DOHH2 (cell line): ENCODE results near the gene PHRF1.

ENCODE experiments used
- H3F3A ChIP-seq: fragments of 200-600 bp; sonication (generic), shearing (Covaris generic); 2 replicates; pipeline ENCODE4 v1.6.0; 2016; ENCODE audit warnings: antibody characterized with exemption, mild to moderate bottlenecking; ENCODE audit not compliant: control insufficient read depth, insufficient read depth
- H3K27ac ChIP-seq: fragments of 200-600 bp; sonication (generic); 2 replicates; pipeline ENCODE4 v1.5.1; 2014; ENCODE audit warnings: low read depth, mild to moderate bottlenecking, low read length, moderate library complexity
- H3K27me3 ChIP-seq: fragments of 200-600 bp; sonication (generic); 2 replicates; pipeline ENCODE4 v1.6.1; 2014; ENCODE audit warnings: mild to moderate bottlenecking, low read length, mixed read lengths; ENCODE audit not compliant: control insufficient read depth
- H3K36me3 ChIP-seq: fragments of 200-600 bp; sonication (generic); 2 replicates; pipeline ENCODE4 v1.6.1; 2014; ENCODE audit warnings: mild to moderate bottlenecking, low read length, moderate library complexity, mixed read lengths; ENCODE audit not compliant: control insufficient read depth
- H3K4me1 ChIP-seq: fragments of 200-600 bp; sonication (generic); 2 replicates; pipeline ENCODE4 v1.6.1; 2014; ENCODE audit warnings: mild to moderate bottlenecking, low read length, mixed read lengths; ENCODE audit not compliant: control insufficient read depth
- H3K4me2 ChIP-seq: fragments of 200-600 bp; sonication (generic); 2 replicates; pipeline ENCODE4 v1.6.0; 2014; ENCODE audit warnings: mild to moderate bottlenecking, low read length, moderate library complexity
- H3K4me3 ChIP-seq: fragments of 200-600 bp; sonication (generic); 2 replicates; pipeline ENCODE4 v1.5.1; 2014; ENCODE audit warnings: mild to moderate bottlenecking, low read length, mixed read lengths
- H3K79me2 ChIP-seq: fragments of 200-600 bp; sonication (generic); 2 replicates; pipeline ENCODE4 v1.6.1; 2014; ENCODE audit warnings: mild to moderate bottlenecking, low read length, mixed read lengths; ENCODE audit not compliant: control insufficient read depth
- H3K9me2 ChIP-seq: fragments of 200-600 bp; sonication (generic); replicated peaks from 2 replicates; pipeline ENCODE4 v1.6.1; 2014; ENCODE audit warnings: mild to moderate bottlenecking, low read length, mixed read lengths; ENCODE audit not compliant: control insufficient read depth
- H3K9me3 ChIP-seq: fragments of 200-600 bp; sonication (generic); 2 replicates; pipeline ENCODE4 v1.6.1; 2014; ENCODE audit warnings: antibody characterized with exemption, low read length, mixed read lengths; ENCODE audit not compliant: control insufficient read depth, insufficient read depth
- H4K20me1 ChIP-seq: fragments of 200-600 bp; sonication (generic); 2 replicates; pipeline ENCODE4 v1.6.0; 2014; ENCODE audit warnings: low read depth, mild to moderate bottlenecking, antibody characterized with exemption, low read length, moderate library complexity; ENCODE audit not compliant: control insufficient read depth, insufficient read depth
- EZH2phosphoT487 ChIP-seq: fragments of 200-600 bp; sonication (generic); IDR thresholded peaks from 2 replicates; pipeline ENCODE4 v1.6.1; 2017; ENCODE audit warnings: borderline replicate concordance, mild to moderate bottlenecking, antibody characterized with exemption, low read length, moderate library complexity, mixed read lengths
- TF ChIP-seq, protein P1 (sequence below): fragments of 200-600 bp; sonication (generic); IDR thresholded peaks from one replicate; pipeline ENCODE4 v1.5.1; 2014; ENCODE audit warnings: antibody characterized with exemption, mild to moderate bottlenecking, low read depth, low read length; ENCODE audit not compliant: poor library complexity, severe bottlenecking

Gene PHRF1

GRCh38 chr11:554428-555226 is 21.6 kb upstream of the PHRF1 start:
- Histone ChIP-seq H4K20me1 (no peaks in the 10 kb centered on the region), H3K4me3 (peak overlapping the region; percentile 41), H3K27me3 (peaks cover 32% of the 10 kb centered on the region), H3K9me3 (no peaks in the 10 kb centered on the region), H3K4me2 (peak overlapping the region; percentile 80), H3K36me3 (no peaks in the 10 kb centered on the region), H3K9me2 (no peaks in the 10 kb centered on the region), H3F3A (no peaks in the 10 kb centered on the region), H3K4me1 (peaks cover 14% of the 10 kb centered on the region), H3K27ac (no peak overlapping the region), H3K79me2 (no peaks in the 10 kb centered on the region)
- TF ChIP-seq EZH2phosphoT487 = no peak
- TF ChIP-seq, protein P1, sequence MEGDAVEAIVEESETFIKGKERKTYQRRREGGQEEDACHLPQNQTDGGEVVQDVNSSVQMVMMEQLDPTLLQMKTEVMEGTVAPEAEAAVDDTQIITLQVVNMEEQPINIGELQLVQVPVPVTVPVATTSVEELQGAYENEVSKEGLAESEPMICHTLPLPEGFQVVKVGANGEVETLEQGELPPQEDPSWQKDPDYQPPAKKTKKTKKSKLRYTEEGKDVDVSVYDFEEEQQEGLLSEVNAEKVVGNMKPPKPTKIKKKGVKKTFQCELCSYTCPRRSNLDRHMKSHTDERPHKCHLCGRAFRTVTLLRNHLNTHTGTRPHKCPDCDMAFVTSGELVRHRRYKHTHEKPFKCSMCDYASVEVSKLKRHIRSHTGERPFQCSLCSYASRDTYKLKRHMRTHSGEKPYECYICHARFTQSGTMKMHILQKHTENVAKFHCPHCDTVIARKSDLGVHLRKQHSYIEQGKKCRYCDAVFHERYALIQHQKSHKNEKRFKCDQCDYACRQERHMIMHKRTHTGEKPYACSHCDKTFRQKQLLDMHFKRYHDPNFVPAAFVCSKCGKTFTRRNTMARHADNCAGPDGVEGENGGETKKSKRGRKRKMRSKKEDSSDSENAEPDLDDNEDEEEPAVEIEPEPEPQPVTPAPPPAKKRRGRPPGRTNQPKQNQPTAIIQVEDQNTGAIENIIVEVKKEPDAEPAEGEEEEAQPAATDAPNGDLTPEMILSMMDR = peak; percentile 59

- peaks cover 20% of the 10 kb centered on the region for H3K4me1 ChIP-seq
- H3K4me2 ChIP-seq = peak overlapping the region; percentile 80
These were observed 21.0 kb upstream of the PHRF1 start for GRCh38 chr11:555227-555779.

GRCh38 chr11:555780-556661 is 20.2 kb upstream of the PHRF1 start:
- peak overlapping the region; percentile 80 for H3K4me2 ChIP-seq

More at GRCh38 chr11:555227-555779, 21.0 kb upstream of the PHRF1 start:
- Histone ChIP-seq H3K9me2 (no peaks in the 10 kb centered on the region), H3K36me3 (no peaks in the 10 kb centered on the region), H3K27ac (no peak overlapping the region), H4K20me1 (no peaks in the 10 kb centered on the region), H3F3A (no peaks in the 10 kb centered on the region), H3K79me2 (no peaks in the 10 kb centered on the region), H3K27me3 (peaks cover 32% of the 10 kb centered on the region), H3K9me3 (no peaks in the 10 kb centered on the region), H3K4me3 (peak overlapping the region; percentile 68)
- no peak for TF ChIP-seq EZH2phosphoT487
- TF ChIP-seq, protein P1 = no peak

More at GRCh38 chr11:555780-556661, 20.2 kb upstream of the PHRF1 start:
- TF ChIP-seq EZH2phosphoT487 = peak; percentile 91
- TF ChIP-seq, protein P1 = no peak
- Histone ChIP-seq H4K20me1 (no peaks in the 10 kb centered on the region), H3K36me3 (no peaks in the 10 kb centered on the region), H3F3A (no peaks in the 10 kb centered on the region), H3K79me2 (no peaks in the 10 kb centered on the region), H3K4me3 (peak overlapping the region; percentile 68), H3K27ac (no peak overlapping the region), H3K4me1 (peaks cover 22% of the 10 kb centered on the region), H3K9me3 (no peaks in the 10 kb centered on the region), H3K27me3 (peaks cover 32% of the 10 kb centered on the region), H3K9me2 (no peaks in the 10 kb centered on the region)
